Stimulated activated CD4-positive, alpha-beta T cell treated with anti-CD3 and anti-CD28 coated beads, Interleukin-2, amount 100 ng/mL, for 4 hours (primary cell): ENCODE data around the gene CYP26A1.

ENCODE experiments used
- DNase-seq: peaks from one replicate; pipeline ENCODE4 v3.0.0-alpha.2; 2020; ENCODE audit warnings: low read depth

CYP26A1 gene

DNA sequence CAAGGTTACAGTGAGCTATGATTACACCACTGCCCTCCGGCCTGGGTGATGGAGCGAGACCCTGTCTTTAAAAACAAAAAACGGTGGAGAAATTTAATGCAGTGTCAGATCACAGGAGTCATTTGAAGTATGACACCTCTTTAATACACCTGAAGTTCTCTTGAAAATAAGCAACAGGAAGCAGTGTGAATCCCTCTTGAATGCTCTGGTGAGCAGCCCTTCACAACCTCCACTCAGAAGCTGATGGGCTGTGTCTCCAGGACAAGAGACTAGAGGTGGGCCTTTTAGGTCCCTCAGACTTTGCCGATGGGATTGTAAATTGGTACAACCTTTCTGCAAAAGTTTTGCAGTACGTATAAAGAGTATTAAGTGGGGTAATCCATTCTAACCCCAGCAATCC lies 50.1 kb downstream of the CYP26A1 start:
- DNase-seq, result no peak

GRCh38 chr10:93124580-93125318 lies 51.1 kb downstream of the CYP26A1 start:
- DNase-seq, result no peak

DNA sequence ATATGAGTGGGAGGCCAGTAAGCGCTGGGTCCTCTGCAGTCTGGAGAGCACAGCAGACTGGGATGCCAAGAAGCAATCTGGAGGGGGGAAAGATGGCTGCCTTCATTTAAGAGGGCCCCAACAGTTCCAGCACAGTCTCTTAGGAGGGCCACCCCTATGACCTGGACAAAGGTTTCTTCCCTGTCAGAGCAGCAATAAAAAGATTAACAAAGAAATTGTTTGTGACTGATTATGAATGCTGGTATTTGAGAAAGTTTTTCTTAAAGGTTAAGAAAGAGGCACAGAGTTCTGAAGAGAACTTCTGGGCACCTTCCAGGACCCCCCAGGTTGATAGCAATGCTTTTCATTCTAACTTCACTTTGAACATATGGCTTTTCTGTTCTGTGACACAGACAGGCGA lies 52.3 kb downstream of the CYP26A1 start:
- no peak for DNase-seq

- DNase-seq, result no peak
Measured at GRCh38 chr10:93126483-93127052, 52.9 kb downstream of the CYP26A1 start.
